Ascending aorta (tissue), 2 donors: ENCODE results near the gene TMEM240. TPM values are rescaled to one million over a fixed set of nuclear protein-coding genes. Genes with fewer than 3 reads are reported as not detected.
"Not testable (repeated sequence)": the region's sequence is repeated elsewhere in the genome, so short reads cannot be mapped to it uniquely, and the experiment has no call there.

Source experiments
- DNase-seq, 2 donors: peaks; one replicate each; pipeline ENCODE4 v3.0.0-alpha.2; 2019; ENCODE audit warnings: low spot score in 2 of 2
- H3K27ac ChIP-seq, 2 donors: fragments of 200-600 bp; sonication (generic); one replicate each; pipeline ENCODE4 v1.5.1; 2016 to 2017; ENCODE audit warnings: mild to moderate bottlenecking in 1 of 2
- H3K27me3 ChIP-seq: fragments of 200-600 bp; sonication (generic); one replicate; pipeline ENCODE4 v1.5.1; 2017
- H3K36me3 ChIP-seq, 2 donors: fragments of 200-600 bp; sonication (generic); one replicate each; pipeline ENCODE4 v1.5.1; 2016
- H3K4me1 ChIP-seq, 2 donors: fragments of 200-600 bp; sonication (generic); one replicate each; pipeline ENCODE4 v1.5.1; 2016 to 2017; ENCODE audit warnings: mild to moderate bottlenecking in 1 of 2
- H3K4me3 ChIP-seq, 2 donors: fragments of 200-600 bp; sonication (generic); one replicate each; pipeline ENCODE4 v1.5.1; 2016 to 2017; ENCODE audit warnings: mild to moderate bottlenecking in 1 of 2
- H3K9me3 ChIP-seq, 2 donors: fragments of 200-600 bp; sonication (generic); one replicate each; pipeline ENCODE4 v1.5.1; 2016
- intact Hi-C: fragments of 100-400 bp; cut with DNase I; formaldehyde crosslinking; loops from one replicate; pipeline ENCODE4 v1.15.1; 2023
- total RNA-seq: library from RNA; depleted of rRNA; stranded (reverse); fragments of >200 nt; gene quantifications from one replicate; pipeline ENCODE4 v1.1.0, GENCODE V29; 2016
- TF ChIP-seq, protein P1 (sequence below), 3 experiments: fragments of 200-600 bp in 2 of 3; fragments of 450-650 bp in 1 of 3; sonication (generic) in 2 of 3; IDR thresholded peaks; one replicate each; pipeline ENCODE4 v1.5.1; 2016 to 2019; ENCODE audit warnings: antibody characterized with exemption in 3 of 3, mild to moderate bottlenecking in 1 of 3, moderate library complexity in 1 of 3

The TMEM240 gene
- total RNA-seq, 1 donor from 2014 or later, result not detected

DNA sequence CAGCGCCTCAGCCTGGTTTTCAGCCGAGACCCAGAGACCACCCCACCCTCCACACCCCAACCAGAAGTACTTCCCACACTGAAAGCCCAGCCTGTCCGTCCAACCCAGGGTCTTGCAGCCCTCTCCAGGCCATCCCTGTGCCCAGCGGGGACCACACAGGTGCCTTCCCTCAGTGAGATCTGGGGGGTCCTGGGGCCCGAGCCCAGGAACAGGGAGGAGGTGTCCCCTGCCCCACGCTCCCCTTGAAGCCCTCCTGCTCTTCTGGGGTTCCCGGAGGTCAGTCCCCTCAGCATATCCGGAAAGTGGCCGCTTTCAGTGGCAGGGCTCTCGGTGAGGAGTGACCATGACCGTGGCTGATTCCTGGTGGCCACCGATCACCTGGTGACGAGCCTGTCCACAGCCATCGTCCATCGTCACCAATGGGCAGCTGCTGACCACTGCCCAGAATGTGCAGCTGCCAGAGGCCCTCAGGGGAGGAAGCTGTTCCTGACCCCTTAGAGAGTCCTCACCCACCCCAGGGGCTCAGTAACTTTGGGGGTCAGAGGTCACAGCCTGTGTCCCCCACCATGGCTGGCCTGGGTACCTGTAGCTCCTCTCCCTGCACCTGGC is 3.4 kb downstream of the TMEM240 start:
- TF ChIP-seq, protein P1, sequence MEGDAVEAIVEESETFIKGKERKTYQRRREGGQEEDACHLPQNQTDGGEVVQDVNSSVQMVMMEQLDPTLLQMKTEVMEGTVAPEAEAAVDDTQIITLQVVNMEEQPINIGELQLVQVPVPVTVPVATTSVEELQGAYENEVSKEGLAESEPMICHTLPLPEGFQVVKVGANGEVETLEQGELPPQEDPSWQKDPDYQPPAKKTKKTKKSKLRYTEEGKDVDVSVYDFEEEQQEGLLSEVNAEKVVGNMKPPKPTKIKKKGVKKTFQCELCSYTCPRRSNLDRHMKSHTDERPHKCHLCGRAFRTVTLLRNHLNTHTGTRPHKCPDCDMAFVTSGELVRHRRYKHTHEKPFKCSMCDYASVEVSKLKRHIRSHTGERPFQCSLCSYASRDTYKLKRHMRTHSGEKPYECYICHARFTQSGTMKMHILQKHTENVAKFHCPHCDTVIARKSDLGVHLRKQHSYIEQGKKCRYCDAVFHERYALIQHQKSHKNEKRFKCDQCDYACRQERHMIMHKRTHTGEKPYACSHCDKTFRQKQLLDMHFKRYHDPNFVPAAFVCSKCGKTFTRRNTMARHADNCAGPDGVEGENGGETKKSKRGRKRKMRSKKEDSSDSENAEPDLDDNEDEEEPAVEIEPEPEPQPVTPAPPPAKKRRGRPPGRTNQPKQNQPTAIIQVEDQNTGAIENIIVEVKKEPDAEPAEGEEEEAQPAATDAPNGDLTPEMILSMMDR (IDR thresholded peaks at IDR 0.05), result no peak
- intact Hi-C loops, result no loop called here

DNA sequence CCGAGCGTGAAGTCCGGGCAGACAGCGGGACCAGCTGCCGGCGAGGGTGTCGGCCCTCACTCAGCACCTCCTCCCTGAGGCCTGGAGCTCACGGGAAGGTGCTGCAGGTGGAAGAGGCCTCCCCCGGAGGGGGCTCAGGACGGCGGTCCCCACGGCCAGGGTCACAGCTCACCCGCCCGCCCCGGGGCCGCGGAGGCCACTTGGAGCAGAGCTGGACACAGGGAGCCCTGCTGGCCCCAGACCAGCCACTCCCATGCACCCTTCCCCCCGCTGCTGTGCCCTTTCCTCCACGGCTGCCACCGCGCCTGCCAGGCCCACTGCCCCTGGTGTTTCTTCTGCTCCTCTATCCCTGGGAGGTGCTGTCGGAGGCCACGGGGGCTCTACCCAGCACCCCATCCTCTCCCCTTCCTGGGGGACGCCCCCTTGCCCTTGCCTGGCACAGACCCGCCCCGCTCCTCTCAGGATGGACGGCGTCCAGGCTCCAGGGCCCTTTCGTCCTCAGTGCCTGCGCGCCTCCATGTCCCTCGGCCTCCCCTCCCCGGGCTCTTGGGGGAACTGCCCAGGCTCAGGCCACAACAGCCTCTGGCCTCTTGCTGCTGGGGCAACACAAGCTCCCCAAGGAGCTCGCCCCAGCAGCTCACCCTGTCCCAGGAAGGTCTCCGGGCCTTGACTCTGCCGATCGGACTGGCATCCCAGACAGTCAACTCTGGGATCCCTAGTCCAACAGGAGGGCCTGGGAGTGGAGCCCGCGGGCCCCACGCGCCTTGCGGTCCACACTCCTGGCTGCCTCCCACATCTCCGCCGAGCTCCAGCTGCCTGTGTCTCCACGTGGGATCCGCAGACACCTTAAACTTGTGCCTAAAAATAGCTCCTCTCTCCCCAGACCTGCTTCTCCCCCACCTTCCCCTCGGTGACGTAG is 4.1 kb downstream of the TMEM240 start:
- no peak for DNase-seq
- intact Hi-C loops, result no loop called here
- Histone ChIP-seq H3K9me3 (peaks cover 0 to 7% of the 10 kb centered on the region in 2 donors), H3K36me3 (peaks cover 0 to 7% of the 10 kb centered on the region in 2 donors), H3K4me1 (peaks cover 3 to 14% of the 10 kb centered on the region in 2 donors), H3K27me3 (no peaks in the 10 kb centered on the region), H3K27ac (no peak overlapping the region), H3K4me3 (no peak overlapping the region)
- TF ChIP-seq, protein P1 (IDR thresholded peaks at IDR 0.05), result no peak

More for the DNA sequence above, 3.4 kb downstream of the TMEM240 start:
- H3K9me3 ChIP-seq, result peaks cover 0 to under 1% of the 10 kb centered on the region in 2 donors
- no peak overlapping the region for H3K4me3 ChIP-seq
- H3K27me3 ChIP-seq, result no peaks in the 10 kb centered on the region
- H3K27ac ChIP-seq, result no peak overlapping the region
- H3K4me1 ChIP-seq, result peaks cover 3 to 14% of the 10 kb centered on the region in 2 donors
- DNase-seq, result no peak
- H3K36me3 ChIP-seq, result peaks cover 3 to 13% of the 10 kb centered on the region in 2 donors

DNA sequence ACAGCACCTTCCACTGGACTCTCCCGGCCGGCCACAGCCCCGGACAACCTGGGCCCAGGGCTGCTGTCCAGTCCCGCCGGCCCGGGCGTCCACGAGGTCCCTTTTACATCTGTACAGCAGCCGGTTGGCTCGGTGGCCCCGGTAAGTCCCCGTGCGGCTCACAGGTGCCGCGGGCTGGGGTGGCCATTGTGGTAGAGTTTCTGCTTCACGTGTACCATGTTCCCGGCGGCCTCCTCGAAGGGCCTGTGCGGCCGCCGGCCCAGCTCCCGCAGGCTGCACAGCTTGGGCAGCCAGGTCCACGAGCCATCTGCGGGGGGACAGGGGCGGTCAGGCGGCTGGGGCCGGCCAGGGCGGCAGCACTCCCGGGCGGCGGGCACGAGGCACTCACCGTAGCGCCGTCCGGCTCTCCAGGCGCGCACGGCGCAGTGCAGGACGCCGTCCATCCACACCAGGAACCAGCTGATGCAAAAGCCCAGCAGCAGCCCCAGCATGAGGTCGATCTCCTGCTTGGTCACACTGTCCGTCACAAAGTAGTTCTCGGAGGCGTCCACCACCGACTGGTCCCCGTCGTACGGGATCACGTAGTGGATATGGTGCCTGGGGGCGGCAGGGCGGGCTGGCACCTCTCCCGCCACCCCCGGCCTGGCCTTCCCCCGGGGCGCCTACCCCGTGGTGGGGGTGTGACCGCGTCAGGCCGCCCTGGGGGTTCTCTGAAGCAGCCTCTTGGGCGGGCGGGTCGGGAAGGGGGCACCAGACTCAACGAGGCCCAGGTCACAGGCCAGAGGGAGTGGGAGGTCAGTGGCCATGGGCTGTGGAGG is 5.0 kb downstream of the TMEM240 start:
- no peaks in the 10 kb centered on the region for H3K27me3 ChIP-seq
- peaks cover 0 to 12% of the 10 kb centered on the region in 2 donors for H3K9me3 ChIP-seq
- H3K27ac ChIP-seq, result no peak overlapping the region
- intact Hi-C loops, result no loop called here
- H3K4me1 ChIP-seq, result peaks cover 3 to 7% of the 10 kb centered on the region in 2 donors
- H3K4me3 ChIP-seq, result no peak overlapping the region
- TF ChIP-seq, protein P1 (IDR thresholded peaks at IDR 0.05), result no peak
- no peak for DNase-seq
- peaks cover 0 to 7% of the 10 kb centered on the region in 2 donors for H3K36me3 ChIP-seq

DNA sequence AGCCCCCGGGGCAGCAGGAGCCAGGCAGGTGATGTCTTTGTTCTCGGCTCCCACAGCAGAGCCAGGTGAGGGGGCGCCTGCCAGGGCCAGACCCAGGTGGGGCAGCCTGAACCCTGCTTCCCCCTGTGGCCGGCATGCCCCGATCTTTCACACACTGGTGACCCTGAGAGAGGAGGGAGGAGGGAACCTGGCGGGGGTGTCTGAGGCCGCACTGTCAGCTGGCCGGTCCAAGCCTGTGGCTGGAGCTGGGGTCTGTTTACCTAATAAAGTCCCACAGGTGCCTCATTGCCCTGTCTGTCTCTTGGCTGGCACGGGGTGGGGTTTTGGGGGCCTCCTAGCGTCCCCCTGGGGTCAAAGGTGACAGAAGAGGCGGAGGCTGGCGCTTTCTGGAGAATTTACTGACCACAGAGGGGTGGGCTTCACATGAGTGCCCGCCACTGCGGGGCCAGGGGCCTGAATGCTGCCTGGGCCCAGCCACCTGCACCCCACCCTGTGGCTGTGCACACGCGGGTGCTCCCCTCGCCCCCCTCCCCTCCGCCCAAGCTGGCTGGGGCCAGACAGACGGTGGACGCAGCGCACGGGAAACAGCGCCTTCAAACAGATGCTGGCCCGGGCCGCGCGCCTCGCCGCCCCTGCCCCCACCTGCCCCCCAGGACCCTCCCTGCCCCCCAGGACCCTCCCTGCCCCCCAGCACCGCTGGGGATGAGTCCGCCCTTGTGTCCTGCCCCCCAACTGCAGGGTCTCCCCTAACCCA is 5.8 kb downstream of the TMEM240 start:
- Histone ChIP-seq H3K4me3 (no peak overlapping the region), H3K36me3 (peaks cover 0 to 11% of the 10 kb centered on the region in 2 donors), H3K27ac (no peak overlapping the region), H3K27me3 (no peaks in the 10 kb centered on the region), H3K9me3 (peaks cover 0 to 12% of the 10 kb centered on the region in 2 donors), H3K4me1 (peaks cover 3 to 7% of the 10 kb centered on the region in 2 donors)
- no peak for DNase-seq
- intact Hi-C loops, result no loop called here
- TF ChIP-seq, protein P1 (IDR thresholded peaks at IDR 0.05), result no peak

DNA sequence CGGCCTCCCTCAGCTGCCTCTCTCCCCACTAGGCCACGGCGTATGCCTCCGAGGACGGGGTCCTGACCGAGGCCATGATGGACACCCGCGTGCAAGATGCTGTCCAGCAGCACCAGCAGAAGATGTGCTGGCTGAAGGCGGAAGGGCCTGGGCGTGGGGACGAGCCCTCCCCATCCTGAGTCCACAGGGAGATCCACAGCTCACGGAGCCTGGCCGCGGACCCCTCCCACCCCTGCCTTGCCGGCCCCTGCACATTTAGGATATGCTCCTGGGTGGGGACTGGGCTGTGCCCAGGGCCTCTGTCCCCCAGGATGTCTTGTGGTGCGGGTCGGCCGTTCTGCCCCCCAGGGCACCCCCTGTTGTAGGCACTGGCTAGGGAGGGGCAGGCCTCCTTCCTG is 6.5 kb downstream of the TMEM240 start:
- H3K27me3 ChIP-seq, DNase-seq, H3K27ac ChIP-seq, H3K4me3 ChIP-seq, H3K4me1 ChIP-seq, intact Hi-C loops: not testable (repeated sequence)
- peaks cover 0 to 16% of the 10 kb centered on the region in 2 donors for H3K36me3 ChIP-seq
- H3K9me3 ChIP-seq, result peaks cover 0 to 12% of the 10 kb centered on the region in 2 donors

DNA sequence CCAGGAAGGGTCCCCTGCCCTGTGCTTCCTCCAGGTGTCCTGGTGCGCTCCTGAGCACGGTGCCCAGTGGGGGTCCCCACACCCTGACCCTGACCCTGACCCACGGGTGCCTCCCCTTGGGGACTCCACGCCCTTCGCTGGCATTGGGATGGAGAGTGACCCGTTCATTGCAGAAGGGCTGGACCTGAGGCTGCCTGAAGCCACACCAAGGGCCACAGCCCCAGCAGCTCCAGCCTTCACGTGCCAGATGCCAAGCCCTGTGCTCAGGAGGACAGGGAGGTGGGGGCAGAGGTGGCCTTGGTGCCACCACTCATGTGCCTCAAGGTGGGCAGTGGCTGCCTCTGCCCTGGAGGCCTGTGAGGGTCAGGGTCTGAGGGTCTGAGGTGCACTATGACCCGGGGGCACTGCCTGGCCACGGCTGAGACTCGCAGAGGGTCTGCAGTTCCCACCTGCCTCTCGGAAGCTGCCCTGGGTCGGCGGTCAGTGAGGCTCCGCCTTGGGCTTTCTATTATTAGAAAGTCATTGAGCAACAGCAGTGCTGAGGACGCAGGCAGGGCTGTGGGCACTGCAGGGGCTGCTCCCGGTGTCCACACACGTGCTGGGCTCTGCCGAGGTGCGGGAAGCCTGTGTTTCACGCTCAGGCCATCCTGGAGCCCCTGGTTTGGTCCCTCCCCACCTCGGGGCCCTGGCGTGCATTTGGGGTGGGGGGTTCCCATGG is 7.1 kb downstream of the TMEM240 start:
- DNase-seq, H3K4me3 ChIP-seq, H3K27me3 ChIP-seq, H3K4me1 ChIP-seq, H3K27ac ChIP-seq, intact Hi-C loops: not testable (repeated sequence)
- Histone ChIP-seq H3K36me3 (peaks cover 4 to 22% of the 10 kb centered on the region in 2 donors), H3K9me3 (peaks cover 0 to 12% of the 10 kb centered on the region in 2 donors)
